PC-3 (cell line): Measurements from ENCODE around the gene NPC1. TPM values are rescaled to one million over a fixed set of nuclear protein-coding genes. Genes with fewer than 3 reads are reported as not detected.

Experiments
- ATAC-seq: fragments of 200-7000 bp; cut with Tn5 transposase; 2 replicates; pipeline ENCODE4 v1.9.1; 2020; ENCODE audit warnings: mild to moderate bottlenecking, moderate library complexity
- BruUV-seq: library from RNA; stranded (reverse); fragments of 400-500 nt; replicated peaks from 2 replicates; lab custom pipeline; 2021; lab: Mats Ljungman, UMichigan
- CTCF ChIA-PET: fragments of 300-600 bp; sonication (Branson Sonifier 250); formaldehyde crosslinking; loops from one replicate; lab custom pipeline; 2022; ENCODE audit warnings: antibody characterized with exemption; lab: Charles Lee
- POLR2A ChIA-PET: fragments of 300-600 bp; sonication (Branson Sonifier 250); formaldehyde crosslinking; loops from one replicate; lab custom pipeline; 2022; ENCODE audit warnings: antibody characterized with exemption; ENCODE audit not compliant: unreplicated experiment; lab: Charles Lee
- DNase-seq: peaks from one replicate; pipeline ENCODE4 v3.0.0-alpha.2; 2015
- H2AFZ ChIP-seq: fragments of 300-600 bp; sonication (generic); 2 replicates; pipeline ENCODE4 v1.6.0; 2016; ENCODE audit warnings: antibody characterized with exemption, low read length
- H3F3A ChIP-seq: fragments of 300-600 bp; sonication (generic); one replicate; pipeline ENCODE4 v1.6.0; 2017; ENCODE audit warnings: antibody characterized with exemption, low read length, control low read depth, mild to moderate bottlenecking; ENCODE audit not compliant: unreplicated experiment
- H3K27ac ChIP-seq: fragments of 300-600 bp; sonication (generic); 2 replicates; pipeline ENCODE4 v1.5.1; 2016; ENCODE audit warnings: mild to moderate bottlenecking, low read length
- H3K27me3 ChIP-seq: fragments of 300-600 bp; sonication (generic); 2 replicates; pipeline ENCODE4 v1.6.1; 2016; ENCODE audit warnings: low read length, mixed read lengths
- H3K36me3 ChIP-seq: fragments of 300-600 bp; sonication (generic); 2 replicates; pipeline ENCODE4 v1.6.1; 2016; ENCODE audit warnings: low read depth, mixed run types, low read length, mixed read lengths
- H3K4me1 ChIP-seq: fragments of 300-600 bp; sonication (generic); 2 replicates; pipeline ENCODE4 v1.5.1; 2016; ENCODE audit warnings: low read length; ENCODE audit not compliant: insufficient read depth
- H3K4me2 ChIP-seq: fragments of 300-600 bp; sonication (generic); 2 replicates; pipeline ENCODE4 v1.6.0; 2016; ENCODE audit warnings: low read length
- H3K4me3 ChIP-seq: fragments of 300-600 bp; sonication (generic); 2 replicates; pipeline ENCODE4 v1.5.1; 2016; ENCODE audit warnings: mild to moderate bottlenecking, low read length, mixed read lengths
- H3K79me2 ChIP-seq: fragments of 300-600 bp; sonication (generic); 2 replicates; pipeline ENCODE4 v1.6.1; 2017; ENCODE audit warnings: low read length, mixed read lengths
- H3K9ac ChIP-seq: fragments of 300-600 bp; sonication (generic); 2 replicates; pipeline ENCODE4 v1.6.0; 2016; ENCODE audit warnings: mild to moderate bottlenecking, low read length
- H3K9me2 ChIP-seq: fragments of 300-600 bp; sonication (generic); replicated peaks from 2 replicates; pipeline ENCODE4 v1.6.1; 2016; ENCODE audit warnings: mixed run types, low read length, mixed read lengths
- H3K9me3 ChIP-seq: fragments of 300-600 bp; sonication (generic); 2 replicates; pipeline ENCODE4 v1.6.1; 2016; ENCODE audit warnings: low read length, mixed read lengths
- H4K20me1 ChIP-seq: fragments of 300-600 bp; sonication (generic); 2 replicates; pipeline ENCODE4 v1.6.1; 2016; ENCODE audit warnings: low read length, mixed read lengths
- CTCF ChIP-seq: fragments of 300-600 bp; sonication (generic); conservative IDR thresholded peaks from 2 replicates; pipeline ENCODE4 v1.5.1; 2017; ENCODE audit warnings: antibody characterized with exemption, low read depth, mild to moderate bottlenecking, low read length
- EZH2 ChIP-seq: fragments of 300-600 bp; sonication (generic); IDR thresholded peaks from one replicate; pipeline ENCODE4 v1.6.1; 2017; ENCODE audit warnings: antibody characterized with exemption, mild to moderate bottlenecking, low read length; ENCODE audit not compliant: unreplicated experiment
- EZH2phosphoT487 ChIP-seq: fragments of 300-600 bp; sonication (generic); IDR thresholded peaks from 2 replicates; pipeline ENCODE4 v1.6.1; 2018; ENCODE audit warnings: mild to moderate bottlenecking, antibody characterized with exemption, low read length, borderline replicate concordance
- intact Hi-C: fragments of 100-400 bp; cut with micrococcal nuclease; formaldehyde crosslinking; loops from 2 replicates; pipeline ENCODE4 v1.9.0; 2023
- total RNA-seq: library from RNA; depleted of rRNA; stranded (reverse); fragments of >200 nt; gene quantifications from 2 replicates; pipeline ENCODE4 v1.2.3, GENCODE V29; 2014; rRNA removed

NPC1 gene
- total RNA-seq, 1 experiment from 2014 or later: 85.5 TPM

- no peak overlapping the region for H3K4me2 ChIP-seq
- H3K27me3 ChIP-seq: no peaks in the 10 kb centered on the region
- H3K9me3 ChIP-seq: no peaks in the 10 kb centered on the region
- no TSS peak for BruUV-seq
- no peaks in the 10 kb centered on the region for H4K20me1 ChIP-seq
- H3K9ac ChIP-seq: no peak overlapping the region
- peaks cover 19% of the 10 kb centered on the region for H3K4me1 ChIP-seq
- no peak overlapping the region for H2AFZ ChIP-seq
- DNase-seq: no peak
- no peak overlapping the region for H3K27ac ChIP-seq
- H3K4me3 ChIP-seq: no peak overlapping the region
- peaks cover 28% of the 10 kb centered on the region for H3K36me3 ChIP-seq
- ATAC-seq: no peak
- TF ChIP-seq EZH2phosphoT487 (no peak), EZH2 (no peak), CTCF (no peak)
- peaks cover 12% of the 10 kb centered on the region for H3F3A ChIP-seq
- H3K9me2 ChIP-seq: no peaks in the 10 kb centered on the region
- intact Hi-C loops: no loop called here
- H3K79me2 ChIP-seq: no peaks in the 10 kb centered on the region
- ChIA-PET CTCF (no interaction called here), POLR2A (interaction anchor here (0.6 kb wide), 1 partner anchor 482 kb away, joined by 37 read pairs; no protein-coding TSS in a partner anchor)
Measured at GRCh38 chr18:23484561-23485182, 101.6 kb downstream of the NPC1 start.

Other genes starting within 250 kb of the NPC1 start
- 35.0 and 41.4 TPM in 2 replicates for gene RIOK3, start 133.2 kb downstream of the NPC1 start, total RNA-seq
- 23.2 and 27.6 TPM in 2 replicates for gene RMC1, start 83.0 kb downstream of the NPC1 start, total RNA-seq
- 31.0 and 31.4 TPM in 2 replicates for gene ANKRD29, start 76.4 kb upstream of the NPC1 start, total RNA-seq
- gene LAMA3, start 102.9 kb upstream of the NPC1 start, total RNA-seq: 217 and 224 TPM in 2 replicates